ENCODE measurements around the gene DIPK1C. TPM values are rescaled to one million over a fixed set of nuclear protein-coding genes. Genes with fewer than 3 reads are reported as not detected.

The DIPK1C gene
- total RNA-seq, 2 experiments from 2014 or later, result not detected

DNA sequence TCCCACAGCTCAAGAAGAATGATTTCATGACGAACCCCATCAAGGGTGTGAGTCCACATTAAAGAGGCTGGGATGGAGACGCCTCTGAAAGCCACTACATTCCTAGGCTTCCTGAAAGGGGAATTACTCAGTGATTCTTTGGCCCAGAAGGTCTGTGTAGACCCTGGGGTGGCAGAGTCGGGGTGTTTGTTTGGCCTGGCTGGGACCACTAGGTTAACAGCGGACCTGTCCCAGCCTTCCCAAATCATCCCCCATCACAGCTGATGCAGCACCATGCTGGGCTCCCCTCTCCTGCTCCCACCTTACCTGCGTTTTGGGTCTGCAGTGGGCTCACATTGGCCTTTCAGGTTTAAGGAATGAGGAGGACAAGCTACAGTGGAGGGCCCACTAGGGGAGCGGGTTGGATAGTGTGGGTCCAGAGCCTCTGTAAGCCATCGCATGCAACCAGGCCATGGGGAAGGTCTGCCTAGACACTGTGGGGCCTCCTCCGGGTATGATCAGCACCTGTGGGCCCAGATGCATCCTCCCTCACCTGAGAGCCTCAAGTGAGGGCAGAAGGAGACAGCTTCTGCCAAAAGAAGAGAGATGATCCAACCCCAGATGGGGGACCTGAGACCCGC is 16.2 kb downstream of the DIPK1C start:
- no peaks in the 10 kb centered on the region for H3K27me3 Mint-ChIP-seq
- no peaks in the 10 kb centered on the region for H3K36me3 Mint-ChIP-seq (ENCODE audit: low read depth)
- no peaks in the 10 kb centered on the region for H3K4me1 Mint-ChIP-seq (ENCODE audit: low read depth)
- DNase-seq (no peak), ATAC-seq (no peak)
- POLR2A ChIA-PET, result no interaction called here
- H3K27ac Mint-ChIP-seq, result no peak overlapping the region
- H3K9me3 Mint-ChIP-seq, result no peaks in the 10 kb centered on the region
- CTCF ChIA-PET, result no interaction called here
- no peak overlapping the region for H3K4me3 Mint-ChIP-seq
- intact Hi-C loops (cut with micrococcal nuclease), result no loop called here
- no peak for TF ChIP-seq CTCF (IDR thresholded peaks at IDR 0.05)

- H3K4me3 Mint-ChIP-seq, result no peak overlapping the region
- ChIA-PET CTCF (no interaction called here), POLR2A (no interaction called here)
- no peaks in the 10 kb centered on the region for H3K9me3 Mint-ChIP-seq
- no peak for TF ChIP-seq CTCF (IDR thresholded peaks at IDR 0.05)
- no peak overlapping the region for H3K27ac Mint-ChIP-seq
- no peaks in the 10 kb centered on the region for H3K36me3 Mint-ChIP-seq (ENCODE audit: low read depth)
- ATAC-seq (no peak), DNase-seq (no peak)
- no peaks in the 10 kb centered on the region for H3K4me1 Mint-ChIP-seq (ENCODE audit: low read depth)
- intact Hi-C loops (cut with micrococcal nuclease), result no loop called here
- no peaks in the 10 kb centered on the region for H3K27me3 Mint-ChIP-seq
These were observed 19.0 kb downstream of the DIPK1C start for GRCh38 chr18:74438091-74438490.

DNA sequence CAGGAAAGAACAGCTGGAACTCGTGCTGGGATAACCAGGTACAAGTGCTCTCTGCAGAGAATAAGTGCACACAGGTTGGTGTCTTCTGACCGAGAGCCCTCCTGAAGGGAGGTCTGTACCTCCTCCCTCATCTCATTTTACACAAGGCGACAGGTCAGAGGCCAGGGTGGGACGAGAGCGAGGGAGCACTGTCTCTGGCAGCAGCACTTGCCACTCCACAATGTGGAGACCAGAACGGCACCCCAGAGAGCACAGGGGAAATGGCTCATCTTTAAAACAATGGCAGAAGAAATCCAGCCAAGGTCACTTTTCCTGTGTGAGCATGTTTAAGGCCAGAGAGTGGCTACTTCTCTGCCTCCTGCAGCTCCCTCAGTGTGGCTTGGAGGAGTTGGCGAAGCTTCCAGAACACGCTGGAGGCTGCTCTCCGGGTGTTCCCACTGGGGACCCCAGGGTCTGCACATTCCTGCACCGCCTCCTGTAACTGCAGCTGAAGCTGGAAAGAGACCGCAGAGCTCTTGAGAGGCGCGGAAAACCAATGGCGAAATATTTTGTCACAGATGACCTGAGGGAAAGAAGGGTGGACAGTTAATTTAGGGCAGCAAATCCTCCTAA is 20.8 kb downstream of the DIPK1C start:
- ATAC-seq (no peak), DNase-seq (no peak)
- TF ChIP-seq CTCF (IDR thresholded peaks at IDR 0.05), result no peak
- Mint-ChIP-seq H3K27ac (no peak overlapping the region), H3K36me3 (ENCODE audit: low read depth) (no peaks in the 10 kb centered on the region), H3K4me1 (ENCODE audit: low read depth) (no peaks in the 10 kb centered on the region), H3K9me3 (no peaks in the 10 kb centered on the region), H3K4me3 (no peak overlapping the region), H3K27me3 (no peaks in the 10 kb centered on the region)
- intact Hi-C loops (cut with micrococcal nuclease), result no loop called here
- ChIA-PET CTCF (interaction anchor here (0.9 kb wide), 1 partner anchor 116 kb away, joined by 3 read pairs; no protein-coding TSS in a partner anchor), POLR2A (no interaction called here)

GRCh38 chr18:74435740-74436139 is 21.4 kb downstream of the DIPK1C start:
- no peaks in the 10 kb centered on the region for H3K36me3 Mint-ChIP-seq (ENCODE audit: low read depth)
- H3K27me3 Mint-ChIP-seq, result no peaks in the 10 kb centered on the region
- H3K4me3 Mint-ChIP-seq, result no peak overlapping the region
- intact Hi-C loops (cut with micrococcal nuclease), result no loop called here
- ATAC-seq, result no peak
- DNase-seq, result no peak
- CTCF ChIA-PET, result interaction anchor here (0.9 kb wide), 1 partner anchor 116 kb away, joined by 3 read pairs; no protein-coding TSS in a partner anchor
- H3K27ac Mint-ChIP-seq, result no peak overlapping the region
- no peaks in the 10 kb centered on the region for H3K4me1 Mint-ChIP-seq (ENCODE audit: low read depth)
- TF ChIP-seq CTCF (IDR thresholded peaks at IDR 0.05), result no peak
- POLR2A ChIA-PET, result no interaction called here
- H3K9me3 Mint-ChIP-seq, result no peaks in the 10 kb centered on the region

- POLR2A ChIA-PET, result no interaction called here
- no peak for TF ChIP-seq CTCF (IDR thresholded peaks at IDR 0.05)
- no peak for ATAC-seq
- no peak for DNase-seq
- intact Hi-C loops (cut with micrococcal nuclease), result no loop called here
- Mint-ChIP-seq H3K36me3 (ENCODE audit: low read depth) (no peaks in the 10 kb centered on the region), H3K27ac (no peak overlapping the region), H3K4me3 (no peak overlapping the region), H3K4me1 (ENCODE audit: low read depth) (no peaks in the 10 kb centered on the region), H3K27me3 (no peaks in the 10 kb centered on the region), H3K9me3 (no peaks in the 10 kb centered on the region)
- CTCF ChIA-PET, result no interaction called here
These were observed 22.6 kb downstream of the DIPK1C start for GRCh38 chr18:74434466-74434865.

All from activated CD8-positive, alpha-beta T cell treated with anti-CD3 and anti-CD28 coated beads for 36 hours (primary cell).